GM10847 (cell line): Measurements from ENCODE around the gene RAD54L.

Experiments used
- POLR2A ChIP-seq: IDR thresholded peaks from 2 replicates; pipeline ENCODE4 v1.6.1; 2011; ENCODE audit not compliant: insufficient read length; ENCODE audit errors: extremely low read depth

RAD54L gene

DNA sequence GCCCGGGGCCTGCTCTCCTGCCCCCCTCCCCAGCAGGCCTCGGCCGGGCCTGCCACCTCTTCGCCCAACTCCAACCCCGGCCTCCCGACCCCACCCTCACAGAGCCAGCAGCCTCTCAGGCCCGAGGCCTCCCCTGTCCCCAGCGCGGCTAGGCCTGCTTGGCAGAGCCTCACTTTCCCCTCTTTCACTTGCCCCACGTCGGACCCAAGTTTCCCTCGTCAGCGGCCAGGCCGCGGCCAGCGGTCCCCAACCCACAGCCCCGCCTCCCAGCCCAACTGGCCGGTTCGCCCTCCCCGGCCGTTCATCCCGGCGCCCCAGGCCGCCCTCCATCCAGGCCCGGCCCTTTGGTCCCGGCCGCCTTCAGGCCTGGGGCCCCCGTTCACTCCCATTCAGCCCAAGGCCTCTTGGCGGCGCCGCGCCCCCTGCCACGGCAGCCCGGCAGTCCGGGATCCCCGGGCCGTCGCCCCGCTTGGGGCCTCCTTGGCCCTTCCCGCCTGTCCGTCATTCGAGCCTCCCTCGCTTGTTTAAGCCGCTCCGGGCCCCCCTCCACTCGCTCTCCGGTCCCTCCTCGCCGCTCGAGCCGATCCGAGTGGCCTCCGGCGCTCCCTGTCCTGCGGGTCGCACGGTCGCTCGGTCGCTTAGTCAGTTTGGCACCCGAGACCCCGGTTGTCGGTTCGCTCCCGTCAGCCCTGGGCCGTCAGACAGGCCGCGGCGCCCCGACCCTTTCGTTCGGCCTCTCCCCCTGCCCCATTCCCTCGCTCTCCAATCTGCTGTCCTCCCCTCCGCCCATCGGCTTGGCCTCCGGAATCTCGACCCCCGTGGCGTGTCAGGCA lies 54.5 kb downstream of the RAD54L start:
- TF ChIP-seq POLR2A, result no peak

DNA sequence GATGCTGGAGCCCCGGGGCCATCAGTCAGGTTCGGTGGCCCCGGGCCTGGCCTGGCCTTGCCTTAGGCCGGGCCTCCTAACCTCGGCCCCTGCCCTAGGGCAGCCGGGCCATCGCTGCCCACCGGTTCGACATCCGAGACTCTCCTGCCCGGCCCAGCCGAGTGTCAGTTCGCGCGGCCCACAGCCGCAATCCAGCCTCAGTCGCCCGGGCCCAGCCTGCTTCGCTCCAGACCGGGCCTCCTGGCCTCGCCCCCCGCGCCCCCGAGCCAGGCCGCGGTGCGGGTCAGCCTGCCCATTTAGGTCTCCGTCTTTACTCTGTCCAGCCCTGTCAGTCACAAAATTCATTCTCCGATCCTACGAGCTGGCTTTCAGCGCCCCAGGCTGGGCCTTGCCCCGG lies 55.1 kb downstream of the RAD54L start:
- no peak for TF ChIP-seq POLR2A

DNA sequence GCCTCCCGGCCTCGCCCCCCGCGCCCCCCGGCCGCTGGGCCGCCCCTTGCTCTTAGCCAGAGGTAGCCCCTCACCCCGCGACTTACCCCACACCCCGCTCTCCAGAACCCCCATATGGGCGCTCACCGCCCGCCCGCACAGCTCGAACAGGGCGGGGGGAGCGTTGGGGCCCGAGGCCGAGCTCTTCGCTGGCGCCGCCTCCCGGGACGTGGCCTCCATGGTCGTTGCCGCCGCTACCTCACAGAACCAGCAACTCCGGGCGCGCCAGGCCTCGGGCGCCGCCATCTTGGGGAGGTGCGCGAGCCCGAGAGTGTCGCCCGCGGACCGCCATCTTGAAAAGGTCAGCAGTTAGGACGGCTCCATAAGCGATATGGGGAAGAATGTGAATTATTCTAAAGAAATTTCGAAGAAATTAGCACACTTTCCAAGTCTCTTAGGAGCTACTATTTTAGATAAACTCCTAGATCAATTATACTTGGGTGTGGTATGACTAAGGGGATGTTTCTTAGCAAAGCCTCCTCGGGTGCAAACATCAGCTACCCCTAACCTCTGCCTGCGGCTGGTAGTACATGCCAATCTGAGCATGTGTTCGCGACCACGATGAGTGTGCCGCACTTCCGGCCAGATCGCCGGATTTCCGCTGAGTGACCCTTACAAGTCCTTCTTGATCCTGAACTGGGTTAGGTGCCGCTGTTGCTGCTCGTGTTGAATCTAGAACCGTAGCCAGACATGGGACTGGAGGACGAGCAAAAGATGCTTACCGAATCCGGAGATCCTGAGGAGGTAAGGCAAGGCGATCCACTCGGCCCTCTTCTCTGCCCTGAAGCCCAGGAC lies 55.7 kb downstream of the RAD54L start, which contains the start of the genes LRRC41 and UQCRH:
TSS of gene LRRC41 (minus strand) at position 579 of the 834 bp plus-strand sequence. CDS start at position 285, 294 bp downstream.
TSS of gene UQCRH (plus strand) at position 661 of the 834 bp plus-strand sequence. CDS start at position 730, 69 bp downstream.
- TF ChIP-seq POLR2A, result peak; percentile 79

DNA sequence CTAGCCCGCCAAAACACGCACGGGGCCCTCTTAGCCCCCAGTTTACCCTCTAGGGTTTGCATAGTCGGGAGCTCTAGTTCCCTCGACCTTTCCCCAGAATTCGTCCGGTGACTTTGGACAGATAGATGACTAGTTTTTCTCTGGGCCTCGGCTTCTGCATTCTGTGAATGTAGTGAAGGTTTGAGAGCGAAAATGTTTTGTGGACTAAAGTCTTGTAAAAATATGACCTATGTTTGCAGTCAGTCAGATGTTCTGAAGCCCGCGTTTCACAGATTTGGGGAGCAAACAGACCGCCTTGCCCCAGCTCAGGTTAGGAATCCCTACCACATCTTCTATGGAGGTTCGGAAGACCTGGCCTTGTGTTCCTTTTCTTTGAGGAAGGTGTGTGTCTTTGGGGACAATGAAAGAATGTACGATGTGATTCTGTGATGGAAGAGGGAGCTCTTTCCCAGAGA lies 56.3 kb downstream of the RAD54L start:
- TF ChIP-seq POLR2A, result no peak

DNA sequence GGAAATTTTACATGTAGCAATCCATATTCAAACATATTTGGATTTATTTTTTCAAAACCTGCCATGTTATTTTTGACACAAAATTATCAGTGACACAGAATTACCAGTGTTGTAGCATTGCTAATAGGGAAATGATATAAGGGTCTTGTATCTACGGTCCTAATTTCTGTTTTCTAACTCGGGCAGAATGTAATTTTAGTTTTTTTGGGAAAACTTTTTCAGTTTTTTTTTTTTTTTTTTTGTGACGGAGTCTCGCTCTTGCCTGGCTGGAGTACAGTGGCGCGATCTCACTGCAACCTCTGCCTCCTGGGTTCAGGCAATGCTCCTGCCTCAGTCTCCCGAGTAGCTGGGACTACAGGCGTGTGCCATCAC lies 58.6 kb downstream of the RAD54L start:
- TF ChIP-seq POLR2A, result no peak

DNA sequence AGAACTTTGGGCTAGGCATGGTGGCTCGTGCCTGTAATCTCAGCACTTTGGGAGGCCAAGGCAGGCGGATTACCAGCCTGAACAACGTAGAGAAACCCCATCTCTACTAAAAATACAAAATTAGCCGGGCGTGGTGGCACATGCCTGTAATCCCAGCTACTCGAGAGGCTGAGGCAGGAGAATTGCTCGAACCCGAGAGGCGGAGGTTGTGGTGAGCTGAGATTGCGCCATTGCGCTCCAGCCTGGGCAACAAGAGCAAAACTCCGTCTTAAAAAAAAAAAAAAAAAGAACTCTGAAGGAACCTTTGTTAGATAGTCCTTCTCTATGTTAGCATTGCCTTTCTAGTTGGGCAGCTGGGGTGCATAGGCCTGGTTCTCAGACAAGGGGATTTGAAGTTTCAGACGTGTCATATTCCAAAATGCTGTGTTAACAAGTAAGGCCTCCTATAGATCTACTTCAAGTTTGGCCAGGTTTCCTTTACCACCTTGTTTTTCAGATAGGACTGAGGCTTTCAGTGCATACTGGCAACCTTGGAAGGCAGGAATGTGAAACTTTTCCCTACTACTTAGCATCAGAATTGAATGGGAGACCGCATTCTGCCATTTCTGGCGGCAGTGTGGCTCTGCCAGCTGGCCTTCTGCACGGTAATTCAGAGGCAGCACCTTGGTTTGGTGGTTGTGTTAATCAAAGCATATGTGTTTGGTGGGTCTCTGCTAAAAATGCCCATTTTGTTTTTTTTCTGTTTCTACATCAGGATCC lies 62.0 kb downstream of the RAD54L start:
- TF ChIP-seq POLR2A, result no peak

DNA sequence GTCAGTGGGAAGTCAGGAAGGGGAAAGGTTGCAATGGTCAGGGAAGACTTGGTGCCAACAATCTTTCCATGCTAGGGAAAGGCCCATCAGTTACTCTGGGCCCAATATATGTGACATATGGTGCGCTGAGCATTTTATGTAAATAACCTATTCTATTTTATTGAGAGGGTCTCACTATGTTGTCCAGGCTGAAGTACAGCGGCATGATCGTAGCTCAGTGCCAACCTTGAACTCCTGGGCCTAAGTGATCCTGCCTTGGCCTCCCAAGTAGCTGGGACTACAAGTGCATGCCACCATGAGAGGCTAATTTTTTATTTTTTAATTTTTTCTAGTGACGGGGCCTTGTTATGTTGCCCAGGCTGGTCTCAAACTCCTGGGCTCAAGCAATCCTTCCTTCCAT lies 62.8 kb downstream of the RAD54L start:
- no peak for TF ChIP-seq POLR2A

DNA sequence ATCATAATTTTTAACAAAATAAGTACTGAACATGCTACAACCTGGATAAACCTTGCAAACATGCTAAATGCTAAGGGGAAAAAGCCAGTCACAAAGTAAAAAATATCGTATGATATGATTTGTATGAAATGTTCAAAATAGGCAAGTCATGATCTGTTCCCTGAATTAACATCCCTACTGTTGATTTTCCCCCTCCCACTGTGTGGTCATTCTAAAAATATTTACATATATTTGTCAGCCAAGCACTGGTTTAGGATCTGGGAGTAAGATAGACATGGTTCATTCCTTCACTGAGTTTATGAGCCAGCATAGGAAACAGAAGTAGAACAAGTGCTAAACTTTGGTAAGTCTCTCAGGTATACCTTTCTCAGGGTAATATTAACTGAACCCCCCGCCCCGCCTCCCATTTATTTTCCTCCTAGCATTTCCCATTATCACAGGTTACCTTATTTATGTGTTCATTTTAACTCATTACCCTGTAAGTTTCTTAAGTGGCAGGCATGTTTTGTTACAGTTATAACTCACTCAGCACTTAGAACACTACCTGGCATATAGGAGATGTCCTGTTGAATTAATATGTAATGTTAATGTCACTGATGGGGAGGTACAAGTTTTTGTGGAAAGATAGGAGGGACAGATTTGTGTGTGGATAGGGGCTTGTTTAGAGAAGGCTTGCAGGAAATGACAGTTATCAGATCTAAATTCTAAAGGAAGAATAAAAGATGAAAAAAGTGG lies 68.3 kb downstream of the RAD54L start:
- TF ChIP-seq POLR2A, result no peak

DNA sequence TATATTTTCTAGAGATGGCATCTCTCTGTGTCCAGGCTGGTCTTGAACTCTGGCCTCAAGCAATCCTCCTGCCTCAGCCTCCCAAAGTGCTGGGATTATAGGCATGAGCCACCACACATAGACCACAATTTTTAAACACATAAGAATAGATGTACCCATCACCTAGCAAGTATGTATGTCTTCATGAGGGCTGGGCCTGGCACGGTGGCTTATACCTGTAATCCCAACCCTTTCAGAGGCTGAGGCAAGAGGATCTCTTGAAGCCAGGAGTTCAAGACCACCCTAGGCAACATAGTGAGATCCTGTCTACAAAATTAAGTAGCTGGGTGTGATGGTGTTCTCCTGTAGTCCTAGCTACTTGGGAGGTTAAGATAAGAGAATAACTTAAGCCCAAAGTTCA lies 69.8 kb downstream of the RAD54L start:
- TF ChIP-seq POLR2A, result no peak
